Left renal pelvis (tissue), 4 donors: ENCODE measurements around the gene KLHDC4. TPM values are rescaled to one million over a fixed set of nuclear protein-coding genes. Genes with fewer than 3 reads are reported as not detected.
"Not testable (repeated sequence)": the region's sequence is repeated elsewhere in the genome, so short reads cannot be mapped to it uniquely, and the experiment has no call there.

Experiments
- DNase-seq, 4 donors: peaks; one replicate each; pipeline ENCODE4 v3.0.0-alpha.2; 2013; ENCODE audit warnings: low read depth in 4 of 4, low spot score in 3 of 4
- polyA plus RNA-seq, 4 donors: library from polyadenylated mRNA; unstranded; fragments of 120-200 nt; gene quantifications; one replicate each; pipeline ENCODE4 v1.2.1, GENCODE V29; 2013; ENCODE audit not compliant: insufficient read length in 4 of 4

Gene KLHDC4
- polyA plus RNA-seq, 4 donors = 20.7 to 42.1 (median 24.9) TPM

- DNase-seq = no peak
Measured at GRCh38 chr16:87789437-87790291, 23.9 kb upstream of the KLHDC4 start.

GRCh38 chr16:87788730-87789436, 23.1 kb upstream of the KLHDC4 start:
- not testable (repeated sequence) for DNase-seq

GRCh38 chr16:87787451-87788091, 21.8 kb upstream of the KLHDC4 start:
- not testable (repeated sequence) for DNase-seq

- no peak for DNase-seq
Measured at GRCh38 chr16:87784812-87785211, 19.0 kb upstream of the KLHDC4 start.

GRCh38 chr16:87782033-87782432, 16.2 kb upstream of the KLHDC4 start:
- DNase-seq = no peak

GRCh38 chr16:87780385-87780989, 14.7 kb upstream of the KLHDC4 start:
- no peak for DNase-seq

GRCh38 chr16:87778830-87779579, 13.2 kb upstream of the KLHDC4 start:
- peak; percentile 46 to 55 (median 50) for DNase-seq

GRCh38 chr16:87778476-87778829, 12.7 kb upstream of the KLHDC4 start:
- DNase-seq = no peak

- DNase-seq = not testable (repeated sequence)
Measured at GRCh38 chr16:87773836-87774235, 8.1 kb upstream of the KLHDC4 start.

- not testable (repeated sequence) for DNase-seq
Measured at GRCh38 chr16:87767456-87767855, 1.7 kb upstream of the KLHDC4 start.

- no peak for DNase-seq
Measured at GRCh38 chr16:87766485-87766797, 655 bp upstream of the KLHDC4 start.

GRCh38 chr16:87765473-87765775, 362 bp downstream of the KLHDC4 start:
- no peak for DNase-seq

GRCh38 chr16:87764600-87765472, 950 bp downstream of the KLHDC4 start:
- DNase-seq = no peak

- DNase-seq = no peak
Measured at GRCh38 chr16:87762620-87763019, 3.2 kb downstream of the KLHDC4 start.

- no peak for DNase-seq
Measured at GRCh38 chr16:87762071-87762571, 3.7 kb downstream of the KLHDC4 start.

- no peak for DNase-seq
Measured at GRCh38 chr16:87761060-87761459, 4.7 kb downstream of the KLHDC4 start.

- no peak for DNase-seq
Measured at GRCh38 chr16:87757841-87758426, 7.9 kb downstream of the KLHDC4 start.

GRCh38 chr16:87754535-87754934, 11.3 kb downstream of the KLHDC4 start:
- DNase-seq = no peak
